Measurements from ENCODE around the gene DGLUCY. TPM values are rescaled to one million over a fixed set of nuclear protein-coding genes. Genes with fewer than 3 reads are reported as not detected.

The DGLUCY gene
- total RNA-seq, 1 experiment from 2014 or later: 67.0 TPM

DNA sequence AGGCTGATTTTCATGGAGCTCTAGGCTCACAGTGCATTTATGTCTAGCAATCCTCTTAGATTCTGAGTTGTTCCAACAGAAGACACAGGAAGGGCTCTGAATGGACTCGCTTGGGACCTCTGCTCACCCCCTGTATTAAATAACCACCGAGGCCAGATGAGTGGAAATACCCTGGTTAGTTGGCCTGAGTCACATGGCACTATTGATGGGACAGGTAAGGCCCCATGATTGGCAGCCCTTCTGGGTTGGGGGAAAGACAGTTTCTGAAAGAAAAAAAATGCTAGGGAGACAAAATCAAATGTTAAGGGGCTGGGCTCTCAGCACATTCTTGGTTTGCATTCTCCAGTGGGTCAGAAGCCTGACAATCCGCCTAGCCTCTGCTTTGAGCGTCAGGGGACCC is 14.8 kb downstream of the DGLUCY start (continued):
- no peak for TF ChIP-seq FOSL1 (IDR thresholded peaks at IDR 0.05; ENCODE audit: low read depth)

DNA sequence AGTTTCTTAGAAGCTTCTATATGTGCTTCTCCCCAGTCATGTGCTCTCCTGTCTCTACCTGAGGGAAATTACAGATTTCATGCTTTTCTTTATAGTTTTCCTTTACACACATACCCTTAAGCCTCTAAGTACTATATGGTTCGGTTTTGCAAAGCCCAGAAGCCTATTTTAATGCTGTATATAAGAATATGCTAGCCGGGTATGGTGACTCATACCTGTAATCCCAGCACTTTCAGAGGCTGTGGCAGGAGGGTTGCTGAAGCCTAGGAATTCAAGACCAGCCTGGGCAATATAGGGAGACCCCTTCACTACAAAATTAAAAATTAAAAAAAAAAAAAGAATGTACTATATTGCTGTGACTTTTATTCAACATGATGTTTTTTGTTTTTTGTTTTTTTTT is 15.4 kb downstream of the DGLUCY start:
- H3K79me2 ChIP-seq (ENCODE audit: insufficient read depth, low read length): peaks cover 42% of the 10 kb centered on the region
- RAD21 ChIA-PET (ENCODE audit: low non-redundant PET in 1 of 2, low total read pairs in 2 of 2, uncharacterized antibody in 2 of 2, unreplicated experiment in 2 of 2): interaction anchor here in 1 of 2 experiments (0.6 kb wide), 1 partner anchor 44 kb away, joined by 4 read pairs; no protein-coding TSS in a partner anchor
- TF ChIP-seq MAX (IDR thresholded peaks at IDR 0.05) (no peak), CBX3 (IDR thresholded peaks at IDR 0.05; ENCODE audit: low read depth) (no peak), SRF (IDR thresholded peaks at IDR 0.05; ENCODE audit: low read depth) (no peak), TCF7L2 (IDR thresholded peaks at IDR 0.05; ENCODE audit: borderline replicate concordance, extremely low read depth, insufficient read depth, insufficient read length) (no peak), EZH2phosphoT487 (IDR thresholded peaks at IDR 0.05; ENCODE audit: borderline replicate concordance) (no peak), ZFX (IDR thresholded peaks at IDR 0.05) (no peak), SP1 (IDR thresholded peaks at IDR 0.05; ENCODE audit: low read depth) (no peak), JUND (IDR thresholded peaks at IDR 0.05) (no peak), SIN3A (IDR thresholded peaks at IDR 0.05; ENCODE audit: low read depth) (no peak), YY1 (IDR thresholded peaks at IDR 0.05; ENCODE audit: extremely low read depth, insufficient replicate concordance, low read depth, low read length) (no peak), EGR1 (IDR thresholded peaks at IDR 0.05; ENCODE audit: low read depth) (no peak), RAD21 (IDR thresholded peaks at IDR 0.05; ENCODE audit: low read depth) (no peak), POLR2A (IDR thresholded peaks at IDR 0.05; ENCODE audit: borderline replicate concordance, extremely low read depth, insufficient read depth, insufficient read length) (no peak), ELF1 (IDR thresholded peaks at IDR 0.05; ENCODE audit: borderline replicate concordance, low read depth) (no peak)
- TF ChIP-seq, protein P1, sequence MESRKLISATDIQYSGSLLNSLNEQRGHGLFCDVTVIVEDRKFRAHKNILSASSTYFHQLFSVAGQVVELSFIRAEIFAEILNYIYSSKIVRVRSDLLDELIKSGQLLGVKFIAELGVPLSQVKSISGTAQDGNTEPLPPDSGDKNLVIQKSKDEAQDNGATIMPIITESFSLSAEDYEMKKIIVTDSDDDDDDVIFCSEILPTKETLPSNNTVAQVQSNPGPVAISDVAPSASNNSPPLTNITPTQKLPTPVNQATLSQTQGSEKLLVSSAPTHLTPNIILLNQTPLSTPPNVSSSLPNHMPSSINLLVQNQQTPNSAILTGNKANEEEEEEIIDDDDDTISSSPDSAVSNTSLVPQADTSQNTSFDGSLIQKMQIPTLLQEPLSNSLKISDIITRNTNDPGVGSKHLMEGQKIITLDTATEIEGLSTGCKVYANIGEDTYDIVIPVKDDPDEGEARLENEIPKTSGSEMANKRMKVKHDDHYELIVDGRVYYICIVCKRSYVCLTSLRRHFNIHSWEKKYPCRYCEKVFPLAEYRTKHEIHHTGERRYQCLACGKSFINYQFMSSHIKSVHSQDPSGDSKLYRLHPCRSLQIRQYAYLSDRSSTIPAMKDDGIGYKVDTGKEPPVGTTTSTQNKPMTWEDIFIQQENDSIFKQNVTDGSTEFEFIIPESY (IDR thresholded peaks at IDR 0.05; ENCODE audit: extremely low read depth, insufficient replicate concordance, low read length): no peak
- H3K9me3 ChIP-seq (ENCODE audit: control insufficient read depth in 1 of 2, insufficient read depth in 1 of 2, low read depth in 1 of 2, low read length in 2 of 2): no peaks in the 10 kb centered on the region; a peak in 1 of 4 replicates
- POLR2A ChIA-PET: no interaction called here
- H2AFZ ChIP-seq (ENCODE audit: low read depth, low read length, poor library complexity, severe bottlenecking): no peak overlapping the region
- H3K36me3 ChIP-seq (ENCODE audit: control insufficient read depth in 1 of 2, insufficient read depth in 2 of 2, low read length in 2 of 2): peaks cover 9 to 30% of the 10 kb centered on the region in 2 experiments; a peak in 3 of 4 replicates
- no peak overlapping the region for H3K27ac ChIP-seq (ENCODE audit: low read depth, low read length)
- no peak overlapping the region for H3K4me2 ChIP-seq (ENCODE audit: low read length)
- peaks cover 0 to 7% of the 10 kb centered on the region in 2 experiments; a peak in 1 of 4 replicates for H3K4me1 ChIP-seq (ENCODE audit: control insufficient read depth in 1 of 2, insufficient read depth in 2 of 2, low read length in 2 of 2)
- DNase-seq (ENCODE audit: low read depth, low spot score) (no peak), ATAC-seq (no peak)
- no peak overlapping the region for H3K4me3 ChIP-seq (replicated peaks in 1 of 2; ENCODE audit: low read depth in 1 of 2, low read length in 2 of 2)
- H3K9ac ChIP-seq (ENCODE audit: low read length): no peak overlapping the region
- intact Hi-C loops (cut with micrococcal nuclease): no loop called here
- BruUV-seq (replicated peaks): no TSS peak
- no peaks in the 10 kb centered on the region for H4K20me1 ChIP-seq (ENCODE audit: insufficient read depth)
- no peaks in the 10 kb centered on the region for H3K9me2 ChIP-seq (ENCODE audit: insufficient read depth)
- CTCF ChIA-PET: no interaction called here
- no peaks in the 10 kb centered on the region for H3K27me3 ChIP-seq (ENCODE audit: insufficient read depth, low read length)
